ENCODE data around the gene VLDLR. TPM values are rescaled to one million over a fixed set of nuclear protein-coding genes. Genes with fewer than 3 reads are reported as not detected.
A peak's percentile ranks its signal among the peaks of the same experiment; 100 is the strongest.

The VLDLR gene
- total RNA-seq, 1 donor from 2014 or later = 47.8 TPM

DNA sequence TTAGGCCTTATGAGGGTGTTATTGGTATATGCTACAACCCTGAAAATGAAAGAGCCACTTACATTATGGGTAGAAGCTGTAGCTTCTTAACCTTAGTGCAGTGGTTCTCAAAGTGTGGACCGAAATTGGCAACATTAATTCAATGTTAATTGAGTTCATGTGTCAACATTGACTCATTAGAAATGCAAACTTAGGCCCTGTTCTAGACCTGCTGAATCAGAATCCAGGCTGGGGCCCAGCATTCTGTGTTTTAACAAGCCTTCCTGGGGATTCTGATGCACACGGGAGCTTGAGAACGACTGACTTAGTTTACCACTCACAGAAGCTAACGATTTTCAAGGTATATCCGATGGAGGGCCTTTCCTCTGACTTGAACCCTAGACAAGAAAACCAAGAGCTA is 7.3 kb downstream of the VLDLR start:
- TF ChIP-seq, protein P1, sequence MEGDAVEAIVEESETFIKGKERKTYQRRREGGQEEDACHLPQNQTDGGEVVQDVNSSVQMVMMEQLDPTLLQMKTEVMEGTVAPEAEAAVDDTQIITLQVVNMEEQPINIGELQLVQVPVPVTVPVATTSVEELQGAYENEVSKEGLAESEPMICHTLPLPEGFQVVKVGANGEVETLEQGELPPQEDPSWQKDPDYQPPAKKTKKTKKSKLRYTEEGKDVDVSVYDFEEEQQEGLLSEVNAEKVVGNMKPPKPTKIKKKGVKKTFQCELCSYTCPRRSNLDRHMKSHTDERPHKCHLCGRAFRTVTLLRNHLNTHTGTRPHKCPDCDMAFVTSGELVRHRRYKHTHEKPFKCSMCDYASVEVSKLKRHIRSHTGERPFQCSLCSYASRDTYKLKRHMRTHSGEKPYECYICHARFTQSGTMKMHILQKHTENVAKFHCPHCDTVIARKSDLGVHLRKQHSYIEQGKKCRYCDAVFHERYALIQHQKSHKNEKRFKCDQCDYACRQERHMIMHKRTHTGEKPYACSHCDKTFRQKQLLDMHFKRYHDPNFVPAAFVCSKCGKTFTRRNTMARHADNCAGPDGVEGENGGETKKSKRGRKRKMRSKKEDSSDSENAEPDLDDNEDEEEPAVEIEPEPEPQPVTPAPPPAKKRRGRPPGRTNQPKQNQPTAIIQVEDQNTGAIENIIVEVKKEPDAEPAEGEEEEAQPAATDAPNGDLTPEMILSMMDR (IDR thresholded peaks at IDR 0.05; ENCODE audit: unreplicated experiment) = no peak
- H3K4me3 Mint-ChIP-seq = no peak overlapping the region
- peaks cover 4% of the 10 kb centered on the region for H3K36me3 Mint-ChIP-seq
- no peak for DNase-seq (ENCODE audit: low spot score in 2 of 2, unreplicated experiment in 2 of 2)
- no peak overlapping the region for H3K27ac Mint-ChIP-seq
- peaks cover 34% of the 10 kb centered on the region for H3K4me1 Mint-ChIP-seq
- no peaks in the 10 kb centered on the region for H3K27me3 Mint-ChIP-seq (ENCODE audit: low read depth)
- peaks cover 4% of the 10 kb centered on the region for H3K9me3 Mint-ChIP-seq

DNA sequence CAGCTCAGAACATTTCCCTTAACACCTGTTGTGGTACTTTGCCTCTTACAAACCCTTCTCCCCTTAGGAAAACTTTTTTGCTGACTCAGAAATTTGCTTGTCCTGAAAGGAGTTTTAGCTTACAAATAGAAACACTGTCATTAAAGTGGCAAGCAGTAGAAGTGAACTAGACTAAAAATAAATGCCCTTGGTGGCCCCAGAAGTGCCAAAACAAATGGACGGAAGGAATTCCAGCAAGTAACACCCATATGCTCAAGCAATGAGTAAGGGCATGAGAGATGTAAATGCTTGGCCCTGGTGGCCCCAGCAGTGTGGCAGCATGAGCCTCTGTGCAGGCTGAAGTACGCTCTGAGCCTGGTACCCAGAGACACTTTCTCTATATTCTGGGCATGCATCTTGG is 8.6 kb downstream of the VLDLR start:
- no peak overlapping the region for H3K27ac Mint-ChIP-seq
- DNase-seq (ENCODE audit: low spot score in 2 of 2, unreplicated experiment in 2 of 2) = no peak
- no peak overlapping the region for H3K4me3 Mint-ChIP-seq
- H3K27me3 Mint-ChIP-seq (ENCODE audit: low read depth) = no peaks in the 10 kb centered on the region
- peaks cover 31% of the 10 kb centered on the region for H3K4me1 Mint-ChIP-seq
- peaks cover 4% of the 10 kb centered on the region for H3K36me3 Mint-ChIP-seq
- TF ChIP-seq, protein P1 (IDR thresholded peaks at IDR 0.05; ENCODE audit: unreplicated experiment) = no peak
- H3K9me3 Mint-ChIP-seq = peaks cover 4% of the 10 kb centered on the region

DNA sequence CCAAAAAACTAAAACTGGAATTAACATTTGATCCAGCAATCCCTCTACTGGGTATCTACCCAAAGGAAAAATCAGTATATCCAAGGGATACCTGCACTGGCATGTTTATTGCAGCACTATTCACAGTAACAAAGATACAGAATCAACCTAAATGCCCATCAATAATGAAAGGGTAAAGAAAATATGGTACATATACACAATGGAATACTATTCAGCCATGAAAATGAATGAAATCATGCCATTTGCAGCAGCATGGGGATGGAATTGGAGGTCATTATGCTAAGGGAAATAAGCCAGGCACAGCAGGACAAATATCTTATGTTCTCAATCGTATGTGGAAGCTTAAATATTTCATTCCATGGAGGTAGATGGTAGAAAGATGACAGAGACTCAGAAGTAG is 9.7 kb downstream of the VLDLR start:
- TF ChIP-seq, protein P1 (IDR thresholded peaks at IDR 0.05; ENCODE audit: unreplicated experiment) = no peak
- H3K27ac Mint-ChIP-seq = no peak overlapping the region
- DNase-seq (ENCODE audit: low spot score in 2 of 2, unreplicated experiment in 2 of 2) = no peak
- peaks cover 4% of the 10 kb centered on the region for H3K9me3 Mint-ChIP-seq
- no peak overlapping the region for H3K4me3 Mint-ChIP-seq
- peaks cover 34% of the 10 kb centered on the region for H3K4me1 Mint-ChIP-seq
- no peaks in the 10 kb centered on the region for H3K27me3 Mint-ChIP-seq (ENCODE audit: low read depth)
- peaks cover 9% of the 10 kb centered on the region for H3K36me3 Mint-ChIP-seq

DNA sequence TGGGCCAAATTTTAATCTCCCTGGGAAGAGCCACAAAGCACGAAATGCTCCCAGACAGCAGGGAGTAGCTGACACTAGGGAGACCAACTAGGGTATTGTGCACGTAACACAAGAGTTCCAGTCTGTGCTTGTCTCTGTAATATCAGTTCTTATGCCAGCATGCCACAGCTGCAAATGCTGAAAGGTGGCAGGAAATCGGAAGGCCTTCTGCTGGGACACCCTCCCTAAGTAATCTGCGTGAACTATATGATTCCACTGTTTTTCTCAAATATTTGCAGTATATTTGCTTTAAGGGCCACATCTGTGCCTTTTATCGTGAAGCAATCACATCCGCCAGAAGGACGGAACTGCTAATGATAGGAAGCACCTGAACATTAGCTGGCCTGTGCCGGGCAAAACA is 12.6 kb downstream of the VLDLR start:
- H3K27ac Mint-ChIP-seq = peak overlapping the region; percentile 49
- peaks cover 25% of the 10 kb centered on the region for H3K36me3 Mint-ChIP-seq
- H3K9me3 Mint-ChIP-seq = peaks cover 4% of the 10 kb centered on the region
- H3K4me1 Mint-ChIP-seq = peaks cover 31% of the 10 kb centered on the region
- TF ChIP-seq, protein P1 (IDR thresholded peaks at IDR 0.05; ENCODE audit: unreplicated experiment) = no peak
- H3K4me3 Mint-ChIP-seq = no peak overlapping the region
- DNase-seq (ENCODE audit: low spot score in 2 of 2, unreplicated experiment in 2 of 2) = no peak
- no peaks in the 10 kb centered on the region for H3K27me3 Mint-ChIP-seq (ENCODE audit: low read depth)

DNA sequence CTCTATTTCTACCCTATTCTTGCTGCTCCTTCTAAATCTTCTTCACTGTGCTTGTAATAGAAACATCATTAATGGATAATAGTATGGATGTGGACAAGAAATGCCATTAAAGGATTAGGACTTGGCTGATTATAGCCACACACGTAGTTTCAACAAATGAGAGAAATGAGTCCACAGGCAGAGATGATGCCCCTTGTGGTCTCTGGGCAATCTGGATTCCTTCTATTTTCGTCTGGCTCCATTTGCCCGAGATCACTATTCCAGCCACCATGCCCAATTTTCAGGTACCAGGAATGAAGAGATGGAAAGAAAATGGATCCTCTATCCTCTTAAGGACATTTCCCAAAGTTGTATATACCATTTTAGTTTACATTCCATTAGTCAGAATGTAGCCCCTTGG is 13.2 kb downstream of the VLDLR start:
- H3K27ac Mint-ChIP-seq = no peak overlapping the region
- no peak for DNase-seq (ENCODE audit: low spot score in 2 of 2, unreplicated experiment in 2 of 2)
- H3K4me3 Mint-ChIP-seq = no peak overlapping the region
- H3K4me1 Mint-ChIP-seq = peaks cover 31% of the 10 kb centered on the region
- TF ChIP-seq, protein P1 (IDR thresholded peaks at IDR 0.05; ENCODE audit: unreplicated experiment) = no peak
- H3K9me3 Mint-ChIP-seq = peaks cover 4% of the 10 kb centered on the region
- H3K27me3 Mint-ChIP-seq (ENCODE audit: low read depth) = no peaks in the 10 kb centered on the region
- peaks cover 31% of the 10 kb centered on the region for H3K36me3 Mint-ChIP-seq

DNA sequence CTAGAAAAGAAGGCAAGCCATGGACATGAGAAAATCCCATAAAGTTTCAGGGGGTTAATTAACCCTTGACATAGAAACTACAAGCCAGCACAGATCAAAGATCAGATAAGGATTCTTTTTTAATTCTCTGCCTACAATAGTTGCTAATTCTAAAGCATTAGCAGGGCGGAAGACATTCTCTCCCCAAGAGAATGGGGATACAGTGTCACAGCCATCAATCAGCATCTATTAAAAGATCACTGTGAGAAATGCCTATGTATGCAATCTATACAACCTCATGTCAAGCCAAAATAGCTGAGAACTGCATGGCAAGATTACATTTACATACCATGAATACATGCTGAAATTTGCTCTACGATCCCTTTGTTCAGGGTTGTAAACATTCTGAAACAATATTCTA is 14.3 kb downstream of the VLDLR start:
- Mint-ChIP-seq H3K36me3 (peaks cover 38% of the 10 kb centered on the region), H3K4me3 (no peak overlapping the region), H3K27ac (no peak overlapping the region), H3K27me3 (ENCODE audit: low read depth) (no peaks in the 10 kb centered on the region), H3K9me3 (peaks cover 4% of the 10 kb centered on the region), H3K4me1 (peaks cover 31% of the 10 kb centered on the region)
- DNase-seq (ENCODE audit: low spot score in 2 of 2, unreplicated experiment in 2 of 2) = no peak
- TF ChIP-seq, protein P1 (IDR thresholded peaks at IDR 0.05; ENCODE audit: unreplicated experiment) = no peak

Data from mesothelial cell of epicardium (in vitro differentiated cells).